Keratinocyte (primary cell): ENCODE measurements around the gene FUT6. TPM values are rescaled to one million over a fixed set of nuclear protein-coding genes. Genes with fewer than 3 reads are reported as not detected.

Experiments
- DNase-seq: peaks from one replicate; pipeline ENCODE4 v3.0.0-alpha.2; 2011; ENCODE audit warnings: low read depth, missing footprints, low spot score
- FAIRE-seq: peaks from 2 replicates; lab custom pipeline; 2011; peaks lifted over from hg19 to GRCh38; lab: Jason Lieb, UNC
- H2AFZ ChIP-seq: 2 replicates; pipeline ENCODE4 v1.6.0; 2012; ENCODE audit warnings: low read length, control low read depth, inconsistent platforms; ENCODE audit not compliant: control insufficient read depth
- H3K27ac ChIP-seq: 2 replicates; pipeline ENCODE4 v1.5.1; 2011; ENCODE audit warnings: low read length; ENCODE audit not compliant: control insufficient read depth, insufficient read depth
- H3K27me3 ChIP-seq: 3 replicates; pipeline ENCODE4 v1.6.0; 2011; ENCODE audit warnings: low read length; ENCODE audit not compliant: control insufficient read depth, insufficient read depth; ENCODE audit errors: extremely low read depth
- H3K36me3 ChIP-seq, 2 experiments: 2 replicates in 1 of 2; 3 replicates in 1 of 2; pipeline ENCODE4 v1.5.1; 2011; ENCODE audit warnings: low read length in 2 of 2, mild to moderate bottlenecking in 1 of 2; ENCODE audit not compliant: control insufficient read depth in 2 of 2, insufficient read depth in 2 of 2; ENCODE audit errors: extremely low read depth in 1 of 2
- H3K4me1 ChIP-seq: 3 replicates; pipeline ENCODE4 v1.5.1; 2011; ENCODE audit warnings: low read length; ENCODE audit not compliant: control insufficient read depth, insufficient read depth; ENCODE audit errors: extremely low read depth
- H3K4me2 ChIP-seq: 3 replicates; pipeline ENCODE4 v1.6.0; 2011; ENCODE audit warnings: low read depth, low read length; ENCODE audit not compliant: control insufficient read depth, insufficient read depth; ENCODE audit errors: extremely low read depth
- H3K4me3 ChIP-seq, 3 experiments: fragments of 200-600 bp in 1 of 3; sonication (generic) in 1 of 3; 2 replicates in 2 of 3; 3 replicates in 1 of 3; pipeline ENCODE4 v1.5.1; 2011 to 2016; ENCODE audit warnings: low read length in 3 of 3, mild to moderate bottlenecking in 3 of 3, control low read depth in 2 of 3, inconsistent platforms in 1 of 3, low read depth in 1 of 3, mixed read lengths in 1 of 3, mixed run types in 1 of 3, moderate library complexity in 1 of 3; ENCODE audit not compliant: control insufficient read depth in 2 of 3, insufficient read depth in 2 of 3; ENCODE audit errors: extremely low read depth in 1 of 3
- H3K79me2 ChIP-seq: 2 replicates; pipeline ENCODE4 v1.6.0; 2012; ENCODE audit warnings: low read length; ENCODE audit not compliant: control insufficient read depth, insufficient read depth
- H3K9ac ChIP-seq: 3 replicates; pipeline ENCODE4 v1.6.0; 2011; ENCODE audit warnings: low read length; ENCODE audit not compliant: control insufficient read depth, insufficient read depth; ENCODE audit errors: extremely low read depth
- H3K9me1 ChIP-seq: 3 replicates; pipeline ENCODE4 v1.6.0; 2011; ENCODE audit warnings: low read length; ENCODE audit not compliant: control insufficient read depth, insufficient read depth; ENCODE audit errors: extremely low read depth
- H3K9me3 ChIP-seq: 2 replicates; pipeline ENCODE4 v1.5.1; 2012; ENCODE audit warnings: low read depth, low read length; ENCODE audit not compliant: control insufficient read depth
- H4K20me1 ChIP-seq: 3 replicates; pipeline ENCODE4 v1.6.0; 2011; ENCODE audit warnings: low read length; ENCODE audit not compliant: control insufficient read depth, insufficient read depth; ENCODE audit errors: extremely low read depth
- EZH2 ChIP-seq: IDR thresholded peaks from one replicate; pipeline ENCODE4 v1.6.1; 2012; ENCODE audit warnings: inconsistent platforms, mild to moderate bottlenecking, low read length, moderate library complexity
- dilution Hi-C: fragments of 300-500 bp; cut with MboI; formaldehyde crosslinking; loops from one replicate; pipeline ENCODE4 v1.7.0; 2020; ENCODE audit warnings: low sequenced_read_pairs; ENCODE audit not compliant: extremely low pct_ligation_motif_present
- polyA plus RNA-seq, 5 experiments: library from polyadenylated mRNA; depleted of rRNA in 3 of 5; stranded (reverse) in 3 of 5; stranded (forward) in 1 of 5; unstranded in 1 of 5; fragments of >200 nt; gene quantifications; 1 replicate in 1 of 5; 2 replicates in 3 of 5; 3 replicates in 1 of 5; pipeline versions ENCODE4 v1.2.1 to v1.2.3, GENCODE V29; 2011 to 2012; ENCODE audit warnings: missing spikeins in 2 of 5, low read depth in 1 of 5, low replicate concordance in 1 of 5
- TF ChIP-seq, protein P1 (sequence below), 3 experiments: IDR thresholded peaks in 1 of 3; conservative IDR thresholded peaks in 1 of 3; optimal IDR thresholded peaks in 1 of 3; 2 replicates in 2 of 3; 3 replicates in 1 of 3; pipeline versions ENCODE3 to v1.5.1; 2011; ENCODE audit warnings: low read length in 3 of 3, mild to moderate bottlenecking in 3 of 3, moderate library complexity in 2 of 3, control low read depth in 1 of 3, inconsistent platforms in 1 of 3; ENCODE audit not compliant: insufficient read depth in 2 of 3; ENCODE audit errors: extremely low read depth in 1 of 3

Gene FUT6
- polyA plus RNA-seq, 1 donor (not counting 4 experiments of a cell fraction or from before 2014, with no cell fraction given) = not detected

DNA sequence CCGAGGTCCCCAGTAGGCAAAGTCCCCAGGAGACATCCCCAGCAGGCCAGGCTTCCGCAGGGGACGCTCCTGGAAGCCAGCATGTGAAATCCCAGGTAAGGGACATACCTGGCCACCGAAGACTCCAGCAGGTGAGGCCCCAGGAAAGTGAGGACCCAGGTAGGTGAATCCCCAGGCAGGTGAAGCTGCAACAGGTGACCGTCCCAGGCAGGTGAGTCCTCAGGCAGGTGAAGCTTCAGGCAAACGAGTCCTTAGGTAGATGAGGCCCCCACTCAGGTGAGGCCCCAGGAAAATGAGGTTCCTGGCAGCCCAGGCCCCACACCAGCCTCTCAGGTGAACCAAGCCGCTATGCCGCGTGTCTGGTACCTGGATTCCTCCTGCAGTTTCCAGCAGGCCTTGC, 8.3 kb downstream of the FUT6 start:
- Histone ChIP-seq H3K4me1 (no peaks in the 10 kb centered on the region), H3K9ac (no peak overlapping the region), H3K4me2 (no peak overlapping the region), H3K36me3 (no peaks in the 10 kb centered on the region), H3K27me3 (peaks cover 15% of the 10 kb centered on the region), H3K27ac (no peak overlapping the region), H3K9me1 (no peaks in the 10 kb centered on the region), H3K4me3 (no peak overlapping the region), H3K9me3 (no peaks in the 10 kb centered on the region), H4K20me1 (no peaks in the 10 kb centered on the region), H3K79me2 (no peaks in the 10 kb centered on the region), H2AFZ (no peak overlapping the region)
- DNase-seq (no peak), FAIRE-seq (no peak)
- dilution Hi-C loops = no loop called here
- TF ChIP-seq, protein P1, sequence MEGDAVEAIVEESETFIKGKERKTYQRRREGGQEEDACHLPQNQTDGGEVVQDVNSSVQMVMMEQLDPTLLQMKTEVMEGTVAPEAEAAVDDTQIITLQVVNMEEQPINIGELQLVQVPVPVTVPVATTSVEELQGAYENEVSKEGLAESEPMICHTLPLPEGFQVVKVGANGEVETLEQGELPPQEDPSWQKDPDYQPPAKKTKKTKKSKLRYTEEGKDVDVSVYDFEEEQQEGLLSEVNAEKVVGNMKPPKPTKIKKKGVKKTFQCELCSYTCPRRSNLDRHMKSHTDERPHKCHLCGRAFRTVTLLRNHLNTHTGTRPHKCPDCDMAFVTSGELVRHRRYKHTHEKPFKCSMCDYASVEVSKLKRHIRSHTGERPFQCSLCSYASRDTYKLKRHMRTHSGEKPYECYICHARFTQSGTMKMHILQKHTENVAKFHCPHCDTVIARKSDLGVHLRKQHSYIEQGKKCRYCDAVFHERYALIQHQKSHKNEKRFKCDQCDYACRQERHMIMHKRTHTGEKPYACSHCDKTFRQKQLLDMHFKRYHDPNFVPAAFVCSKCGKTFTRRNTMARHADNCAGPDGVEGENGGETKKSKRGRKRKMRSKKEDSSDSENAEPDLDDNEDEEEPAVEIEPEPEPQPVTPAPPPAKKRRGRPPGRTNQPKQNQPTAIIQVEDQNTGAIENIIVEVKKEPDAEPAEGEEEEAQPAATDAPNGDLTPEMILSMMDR (optimal IDR thresholded peaks at IDR 0.05 in 1 of 3, IDR thresholded peaks at IDR 0.05 in 1 of 3, conservative IDR thresholded peaks at IDR 0.05 in 1 of 3; ENCODE audit: extremely low read depth in 1 of 3, insufficient read depth in 2 of 3, low read length in 3 of 3) = no peak
- TF ChIP-seq EZH2 = no peak

- Histone ChIP-seq H3K27me3 (peaks cover 15% of the 10 kb centered on the region), H3K4me1 (no peaks in the 10 kb centered on the region), H3K9me3 (no peaks in the 10 kb centered on the region), H3K9ac (no peak overlapping the region), H4K20me1 (no peaks in the 10 kb centered on the region), H3K4me2 (no peak overlapping the region), H3K27ac (no peak overlapping the region), H2AFZ (no peak overlapping the region), H3K4me3 (no peak overlapping the region), H3K9me1 (no peaks in the 10 kb centered on the region), H3K36me3 (no peaks in the 10 kb centered on the region), H3K79me2 (no peaks in the 10 kb centered on the region)
- dilution Hi-C loops = no loop called here
- TF ChIP-seq EZH2 = no peak
- TF ChIP-seq, protein P1 (optimal IDR thresholded peaks at IDR 0.05 in 1 of 3, IDR thresholded peaks at IDR 0.05 in 1 of 3, conservative IDR thresholded peaks at IDR 0.05 in 1 of 3; ENCODE audit: extremely low read depth in 1 of 3, insufficient read depth in 2 of 3, low read length in 3 of 3) = no peak
- FAIRE-seq (no peak), DNase-seq (no peak)
Measured at GRCh38 chr19:5829567-5830310, 9.8 kb downstream of the FUT6 start.
